SIG-M5 (cell line): ENCODE measurements around the gene KHK.

ENCODE experiments used
- DNase-seq: peaks from one replicate; lab custom pipeline; 2025; lab: John Stamatoyannopoulos, UW

Gene KHK

DNA sequence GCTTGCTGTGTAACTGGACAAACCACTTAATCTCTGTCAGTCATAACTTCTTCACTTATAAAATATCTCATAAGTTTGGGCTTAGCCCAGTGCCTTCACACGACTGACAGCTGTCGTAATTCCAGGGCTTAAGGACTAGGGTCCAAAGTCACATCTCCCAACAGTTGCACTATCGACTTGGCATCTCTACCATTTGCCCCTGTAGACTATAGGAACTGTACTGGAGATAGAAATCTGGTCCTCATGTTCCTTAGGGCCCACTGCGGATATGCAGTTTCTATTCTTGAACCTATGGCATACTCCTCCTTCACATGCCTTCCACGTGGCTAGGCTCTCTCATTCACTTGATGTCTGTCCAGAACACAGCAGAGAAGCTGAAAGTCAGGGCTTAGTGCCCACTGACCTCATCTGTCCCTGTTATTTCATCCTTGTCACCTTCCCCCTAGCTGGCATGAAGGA is 39.7 kb downstream of the KHK start:
- no peak for DNase-seq

DNA sequence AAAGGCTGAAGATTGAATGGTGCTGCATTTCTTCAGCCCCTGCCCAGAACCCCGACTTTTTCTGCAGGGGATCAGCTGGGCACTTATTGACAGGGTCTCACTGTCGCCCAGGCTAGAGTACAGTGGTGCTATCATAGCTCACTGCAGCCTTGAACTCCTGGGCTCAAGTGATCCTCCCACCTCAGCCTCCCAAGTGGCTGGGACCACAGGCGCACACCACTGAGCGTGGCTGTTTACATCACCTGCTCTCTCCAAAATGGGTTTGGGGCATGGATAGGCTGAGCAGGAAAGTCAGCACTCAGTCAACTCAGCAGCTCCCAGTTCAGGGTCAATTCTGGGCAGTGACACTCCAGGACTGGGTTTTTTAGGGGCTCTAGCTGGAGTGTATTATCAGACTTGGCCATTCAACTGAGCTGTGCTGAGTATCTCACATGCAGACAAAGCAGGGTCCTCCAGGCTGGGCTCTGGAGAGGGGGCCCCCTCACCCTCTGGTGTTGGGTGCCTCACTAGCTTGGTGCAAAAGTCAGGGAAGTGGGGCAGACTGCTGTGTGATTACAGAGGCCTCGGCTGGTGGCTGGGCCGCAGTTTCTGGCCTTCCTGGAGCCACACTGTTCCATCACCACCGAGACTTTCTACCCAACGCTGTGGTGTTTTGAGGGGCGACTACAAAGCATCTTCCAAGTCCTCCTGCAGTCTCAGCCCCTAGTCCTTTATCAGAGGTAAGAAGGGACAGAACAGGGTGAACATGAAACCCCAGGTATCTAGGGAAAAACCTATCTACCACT is 41.5 kb downstream of the KHK start:
- DNase-seq, result no peak

DNA sequence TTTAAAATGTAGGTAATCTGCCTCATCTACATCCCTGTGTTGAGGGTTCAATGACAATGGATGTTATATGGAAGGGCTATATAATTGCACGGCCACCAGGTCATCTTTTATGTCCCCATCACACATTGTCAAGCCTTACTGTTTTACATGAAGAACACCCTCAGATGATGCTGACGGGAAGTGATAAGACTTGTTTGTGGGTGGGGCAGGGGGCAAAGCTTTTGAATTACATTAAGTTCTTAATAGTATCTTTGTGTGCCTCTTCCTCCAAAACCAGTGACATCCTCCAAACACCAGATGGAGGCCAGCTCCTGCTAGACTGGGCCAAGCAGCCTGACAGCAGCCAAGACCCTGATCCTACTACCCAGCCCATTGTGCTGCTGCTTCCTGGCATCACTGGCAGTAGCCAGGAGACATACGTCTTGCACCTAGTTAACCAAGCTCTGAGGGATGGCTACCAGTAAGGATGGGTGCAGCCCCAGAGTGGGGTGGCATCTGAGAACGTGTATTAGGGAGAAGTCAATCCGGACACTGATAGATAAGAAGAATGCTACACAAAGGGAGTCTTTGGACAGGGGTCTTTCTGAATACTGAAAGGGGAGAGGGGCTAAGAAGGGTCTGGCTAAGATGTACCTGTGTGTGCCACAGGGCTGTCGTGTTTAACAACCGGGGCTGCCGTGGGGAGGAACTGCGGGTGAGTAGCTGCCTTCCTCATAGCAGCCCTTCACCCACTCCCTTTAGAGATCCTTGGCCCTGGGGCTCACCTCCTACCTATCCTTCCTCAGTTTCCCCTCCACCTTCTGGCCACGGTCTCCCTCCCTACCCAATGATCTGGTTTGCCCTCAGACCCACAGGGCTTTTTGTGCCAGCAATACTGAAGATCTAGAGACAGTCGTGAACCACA is 42.3 kb downstream of the KHK start:
- no peak for DNase-seq

DNA sequence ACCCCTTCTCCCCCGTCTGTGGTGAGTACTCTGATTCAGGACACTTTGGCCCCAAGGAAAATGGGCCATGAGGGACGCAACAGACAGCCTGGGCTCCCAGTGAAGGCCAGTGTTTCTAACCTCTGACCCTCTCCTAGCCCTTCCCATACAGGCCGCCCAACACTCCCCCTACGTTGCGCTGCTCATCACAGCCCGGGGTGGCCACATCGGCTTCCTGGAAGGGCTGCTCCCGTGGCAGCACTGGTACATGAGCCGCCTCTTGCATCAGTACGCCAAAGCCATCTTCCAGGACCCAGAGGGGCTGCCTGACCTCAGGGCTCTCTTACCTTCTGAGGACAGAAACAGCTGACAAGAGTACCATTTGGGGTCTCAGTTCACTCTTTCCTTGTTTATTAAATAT is 43.8 kb downstream of the KHK start:
- DNase-seq, result no peak

DNA sequence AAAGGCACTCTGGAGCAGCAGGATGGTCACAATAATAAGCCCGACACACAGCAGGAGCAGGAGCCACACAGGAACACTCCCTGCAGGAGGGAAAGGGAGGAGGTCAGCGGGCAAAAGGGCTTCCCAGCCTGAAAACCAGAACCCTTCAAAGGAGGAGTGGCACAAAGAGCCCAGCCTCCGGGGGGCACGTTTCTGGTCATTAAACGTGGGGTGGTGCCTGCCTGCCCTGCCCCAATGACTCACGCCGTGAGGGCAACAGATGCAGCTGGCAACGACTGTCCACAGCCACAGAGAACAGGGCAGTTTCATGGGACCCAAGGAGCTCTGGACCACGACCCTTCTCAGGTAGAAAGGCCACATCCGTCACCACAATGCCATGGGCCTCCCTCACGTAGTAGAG is 44.9 kb downstream of the KHK start:
- DNase-seq, result no peak

DNA sequence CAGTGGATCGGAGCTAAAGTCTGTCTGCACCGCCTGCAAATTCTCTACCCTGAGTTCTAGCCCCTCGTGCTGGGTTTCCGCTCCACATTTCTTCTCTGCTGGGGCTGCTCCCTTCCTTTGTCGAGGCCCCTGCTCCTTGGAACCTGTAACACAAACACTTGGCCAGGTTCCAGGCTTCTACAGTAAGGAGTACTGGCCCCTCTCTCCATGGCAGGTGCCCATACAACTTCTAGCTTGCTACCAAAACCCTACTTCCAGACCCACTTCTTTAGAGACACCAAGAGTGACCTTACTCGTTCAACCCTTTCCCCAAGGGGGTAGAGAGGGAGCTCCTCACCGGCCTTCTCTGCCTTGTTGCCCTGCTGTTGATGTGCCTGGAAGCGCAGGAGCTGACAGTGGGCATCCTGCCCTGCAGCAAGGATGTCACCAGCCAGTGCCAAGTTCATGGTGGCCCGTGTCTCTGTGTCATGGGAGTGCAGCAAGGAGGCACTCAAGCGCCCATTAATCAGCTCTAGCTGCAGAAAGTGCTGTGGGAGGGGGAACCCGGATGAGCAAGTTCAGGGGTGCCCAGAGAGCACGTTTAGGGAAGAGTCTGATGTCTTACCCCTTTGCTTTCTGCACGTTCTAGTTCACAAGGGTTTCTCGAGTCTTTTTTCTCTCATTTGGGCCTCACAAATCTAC is 46.8 kb downstream of the KHK start:
- DNase-seq, result no peak

DNA sequence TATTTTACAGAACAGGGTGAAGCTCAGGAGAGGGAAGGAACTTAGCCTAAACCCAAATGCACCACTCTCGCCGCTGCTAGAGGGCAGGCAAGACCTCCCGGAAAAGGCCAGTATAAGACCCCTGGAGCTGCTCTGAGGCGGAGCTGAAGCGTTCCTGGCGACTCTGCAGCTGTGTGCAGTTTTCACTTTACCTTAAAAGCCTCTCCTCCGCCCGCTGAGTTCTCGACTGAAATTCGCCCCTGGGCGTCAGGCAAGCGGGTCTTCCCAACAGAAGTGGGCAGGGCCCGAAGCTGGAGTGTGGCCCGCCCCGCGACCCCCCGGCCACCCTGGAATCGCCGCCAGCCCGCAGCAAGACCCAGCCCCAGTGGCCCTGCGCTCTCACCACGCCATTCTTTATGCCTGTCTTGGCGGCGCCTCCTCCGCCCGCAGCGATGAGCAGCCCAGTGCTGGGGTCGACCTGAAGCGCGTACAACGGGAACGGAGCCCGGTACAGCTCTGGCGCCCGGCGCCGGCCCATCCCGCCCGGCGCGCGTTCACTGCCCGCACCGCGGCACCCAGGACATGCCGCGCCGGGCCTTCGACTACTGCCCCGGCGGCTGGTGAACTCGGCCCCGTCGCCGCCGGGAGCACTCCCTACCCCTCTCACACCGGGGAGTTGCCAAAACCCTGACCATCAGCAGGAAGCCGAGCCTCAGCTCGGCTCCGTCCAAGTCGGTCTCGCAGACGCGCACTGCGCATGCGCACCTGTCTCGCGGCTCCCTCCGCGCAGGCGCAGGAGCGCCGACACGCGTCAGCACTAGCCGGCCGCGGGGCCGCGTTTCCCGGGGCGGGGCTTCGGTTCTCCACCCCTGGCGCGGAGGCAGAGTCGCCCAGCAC is 47.6 kb downstream of the KHK start, which contains the start of gene PREB:
Gene PREB, minus strand, starts transcription at position 732 of the 876 bp plus-strand sequence. Its CDS starts 215 bp downstream, at position 517.
- DNase-seq, result peak; percentile 30

DNA sequence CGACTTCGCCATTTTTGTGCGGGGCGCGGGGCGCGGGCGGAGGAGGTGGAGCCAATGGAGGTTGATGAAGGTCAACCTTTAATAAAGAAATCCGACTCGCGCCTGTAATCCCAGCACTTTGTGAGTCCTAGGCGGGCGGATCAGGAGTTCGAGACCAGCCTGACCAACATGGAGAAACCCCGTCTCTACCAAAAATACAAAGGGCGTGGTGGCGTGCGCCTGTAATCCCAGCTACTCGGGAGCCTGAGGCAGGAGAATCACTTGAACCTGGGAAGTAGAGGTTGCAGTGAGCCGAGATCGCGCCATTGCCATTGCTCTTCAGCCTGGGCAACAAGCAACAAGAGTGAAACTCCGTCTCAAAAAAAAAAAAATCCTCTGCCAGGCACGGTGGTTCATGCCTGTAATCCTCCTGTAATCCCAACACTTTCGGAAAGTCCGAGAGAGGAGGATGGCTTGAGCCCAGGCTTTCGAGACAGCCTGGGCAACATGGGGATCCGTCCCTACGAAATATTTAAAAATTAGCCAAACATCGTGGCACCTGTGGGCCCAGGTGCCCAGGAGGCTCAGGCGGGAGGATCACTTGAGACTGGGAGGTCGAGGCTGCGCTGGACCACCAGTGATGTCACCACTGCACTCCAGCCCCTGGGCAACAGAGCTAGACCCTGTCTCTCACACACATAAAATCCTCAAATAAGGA is 48.4 kb downstream of the KHK start:
- no peak for DNase-seq

DNA sequence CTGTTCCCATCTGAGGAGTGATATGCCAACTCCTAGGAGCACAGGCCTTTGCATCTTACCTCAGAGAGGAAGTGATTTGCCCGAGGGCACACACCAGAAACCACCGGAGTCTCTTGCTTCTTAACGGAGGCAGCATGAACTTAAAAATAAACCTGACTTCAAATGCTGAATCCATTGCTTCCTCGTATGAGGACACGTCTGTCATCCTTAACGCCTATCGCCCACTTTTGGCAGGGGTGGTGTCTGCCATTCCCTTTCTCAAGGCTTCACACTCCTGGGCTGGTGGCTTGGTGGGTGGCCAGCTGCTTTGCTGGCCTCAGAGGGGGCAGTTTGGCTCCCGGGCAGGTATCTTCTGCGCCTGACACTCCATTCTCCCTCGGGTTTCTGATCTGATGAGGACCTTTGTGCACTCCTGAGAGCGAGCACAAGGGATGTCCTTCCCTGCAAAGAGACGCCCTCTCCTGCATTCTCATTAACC is 48.9 kb downstream of the KHK start:
- DNase-seq, result no peak

DNA sequence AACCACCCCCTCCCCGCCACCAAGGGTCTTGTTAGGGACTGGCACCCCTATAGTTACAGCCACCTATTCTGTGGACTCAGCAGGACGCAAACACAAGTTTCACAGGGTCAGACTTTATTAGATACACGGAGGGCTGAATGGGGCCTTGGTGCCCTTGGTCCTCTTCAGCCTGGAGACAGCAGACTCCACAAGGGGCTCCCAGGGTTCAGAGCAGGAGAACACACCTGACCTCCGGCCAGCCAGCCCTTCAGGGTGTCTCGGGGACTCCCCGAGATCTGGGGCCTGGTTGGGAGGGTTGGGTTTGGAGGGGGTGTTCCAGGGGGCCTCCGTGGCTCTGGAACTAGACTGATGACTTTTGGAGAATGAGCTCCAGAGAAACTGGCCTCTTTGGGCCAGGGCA is 50.2 kb downstream of the KHK start:
- DNase-seq, result no peak

DNA sequence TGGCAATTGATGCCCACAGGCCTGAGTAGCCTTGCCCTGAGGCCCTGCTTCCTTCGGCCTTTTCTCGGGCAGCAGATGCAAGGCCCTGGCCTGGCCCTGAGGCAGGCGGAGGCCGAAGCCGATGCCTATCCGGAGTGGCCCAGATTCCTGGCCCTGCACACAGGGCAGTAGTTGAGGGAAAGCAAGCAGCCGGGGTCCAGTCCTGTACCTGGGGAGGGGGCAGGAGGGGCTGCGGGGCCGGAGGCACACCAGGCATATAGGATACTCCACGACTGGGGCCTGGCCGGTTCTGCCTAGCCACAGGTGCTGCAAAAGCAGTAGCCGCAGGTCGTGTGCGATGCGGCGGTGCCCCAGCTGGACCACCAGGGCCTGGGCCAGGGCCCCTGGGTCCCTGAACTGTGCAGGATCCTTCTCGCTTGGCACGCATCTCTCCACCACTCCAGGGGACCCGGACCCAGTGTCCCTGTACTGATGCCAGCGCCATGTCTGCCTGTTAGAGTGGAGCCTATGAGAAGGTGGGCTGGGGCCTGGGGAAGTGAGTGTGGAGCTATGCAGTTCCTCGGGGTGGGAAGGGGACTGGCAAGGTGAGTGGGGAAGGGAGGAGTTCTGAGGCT is 50.9 kb downstream of the KHK start:
- no peak for DNase-seq

DNA sequence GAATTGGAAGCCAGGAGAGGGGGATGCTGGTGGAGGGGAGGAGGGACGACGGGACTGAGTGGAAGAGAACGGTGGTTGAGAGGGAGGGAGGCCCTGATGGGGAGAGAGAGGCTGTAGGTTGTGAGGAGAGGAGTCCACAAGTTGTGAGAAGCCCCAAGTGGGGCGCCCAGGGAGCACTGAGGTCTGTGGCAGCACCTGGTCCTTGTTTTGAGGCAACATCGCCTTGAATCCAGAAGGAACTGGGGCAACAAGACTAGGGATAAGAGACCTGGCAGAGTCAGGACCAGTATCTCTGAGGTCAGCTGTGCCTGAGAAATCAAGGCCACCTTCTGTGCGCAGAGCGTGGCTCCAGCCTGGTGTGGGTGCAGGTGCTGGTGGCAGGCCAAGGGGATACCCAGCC is 51.5 kb downstream of the KHK start:
- DNase-seq, result no peak

DNA sequence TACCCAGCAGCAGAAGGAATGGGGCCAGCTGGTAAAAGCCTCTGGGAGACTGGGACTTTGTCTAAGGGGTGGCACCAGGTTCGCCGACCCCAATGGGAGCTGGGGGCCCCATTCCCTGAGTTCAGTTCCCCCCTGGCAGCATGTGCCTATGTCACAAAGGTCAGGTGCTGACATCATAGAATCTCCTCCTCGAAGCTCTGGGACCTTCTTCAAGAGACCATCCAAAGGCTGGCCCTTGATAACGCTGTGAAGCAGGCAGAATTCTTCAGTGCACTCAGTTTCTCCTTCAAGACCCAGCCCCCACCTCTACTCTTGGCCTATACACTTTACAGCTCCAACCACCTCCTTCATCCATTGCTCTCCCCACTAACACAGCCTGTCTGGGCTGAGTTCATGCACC is 52.7 kb downstream of the KHK start, which contains the start of gene PRR30:
Gene PRR30, minus strand, starts transcription at position 101 of the 400 bp plus-strand sequence. CDS start 1,081 bp downstream, outside the sequence.
- no peak for DNase-seq

DNA sequence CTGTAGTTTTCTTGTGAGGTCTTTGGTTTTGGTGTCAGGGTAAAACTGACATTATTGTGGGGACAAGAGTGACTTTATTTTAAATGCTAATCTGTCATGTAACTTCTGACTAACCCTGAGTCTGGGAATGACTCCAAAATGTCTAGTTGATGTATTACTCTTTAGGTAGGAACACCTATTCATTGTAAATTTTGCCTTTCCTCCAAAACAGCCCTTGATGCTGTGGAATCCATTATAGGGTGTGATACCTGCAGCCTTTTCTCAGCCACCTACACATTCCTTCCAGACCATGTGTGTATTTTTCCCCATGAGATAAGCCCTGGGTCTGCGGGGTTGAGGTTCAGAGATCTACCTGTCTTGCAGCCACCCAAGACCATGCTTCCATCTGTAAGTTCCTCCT is 56.7 kb downstream of the KHK start:
- DNase-seq, result no peak

DNA sequence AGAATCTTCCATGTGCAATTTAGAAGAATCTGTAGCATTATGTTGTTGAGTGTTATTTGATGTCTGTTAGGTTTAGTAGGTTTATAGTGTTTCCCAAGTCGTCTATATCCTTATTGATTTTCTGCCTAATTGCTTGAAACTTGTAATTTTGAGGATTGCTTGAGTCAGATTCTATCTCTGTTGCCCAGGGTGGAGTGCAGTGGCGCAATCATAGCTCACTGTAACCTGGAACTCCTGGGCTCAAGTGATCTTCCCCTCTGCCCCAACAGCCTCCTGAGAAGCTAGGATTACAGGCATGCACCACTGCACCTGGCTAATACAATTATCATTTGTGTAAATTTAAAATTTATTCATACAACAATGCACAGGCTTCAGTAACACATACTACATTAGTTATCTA is 59.1 kb downstream of the KHK start:
- no peak for DNase-seq

DNA sequence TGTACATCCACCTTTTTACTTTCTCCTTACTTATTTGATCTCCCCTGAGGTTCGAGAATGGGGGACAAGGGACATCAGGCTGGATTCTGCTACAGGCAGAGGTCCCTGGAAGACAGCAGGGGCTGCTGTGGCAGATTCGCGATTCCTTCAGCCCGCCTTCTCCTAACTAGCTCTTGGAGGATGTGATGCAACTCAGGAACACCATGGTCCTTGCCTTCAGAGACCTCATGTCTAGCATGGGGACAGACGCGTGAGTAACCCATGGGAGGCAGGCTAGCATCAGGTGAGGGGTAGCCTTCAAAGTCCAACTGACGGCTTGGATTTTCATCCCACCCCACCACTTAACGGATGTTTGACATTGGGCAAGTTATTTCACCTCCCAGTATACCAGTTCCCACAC is 61.4 kb downstream of the KHK start:
- no peak for DNase-seq

DNA sequence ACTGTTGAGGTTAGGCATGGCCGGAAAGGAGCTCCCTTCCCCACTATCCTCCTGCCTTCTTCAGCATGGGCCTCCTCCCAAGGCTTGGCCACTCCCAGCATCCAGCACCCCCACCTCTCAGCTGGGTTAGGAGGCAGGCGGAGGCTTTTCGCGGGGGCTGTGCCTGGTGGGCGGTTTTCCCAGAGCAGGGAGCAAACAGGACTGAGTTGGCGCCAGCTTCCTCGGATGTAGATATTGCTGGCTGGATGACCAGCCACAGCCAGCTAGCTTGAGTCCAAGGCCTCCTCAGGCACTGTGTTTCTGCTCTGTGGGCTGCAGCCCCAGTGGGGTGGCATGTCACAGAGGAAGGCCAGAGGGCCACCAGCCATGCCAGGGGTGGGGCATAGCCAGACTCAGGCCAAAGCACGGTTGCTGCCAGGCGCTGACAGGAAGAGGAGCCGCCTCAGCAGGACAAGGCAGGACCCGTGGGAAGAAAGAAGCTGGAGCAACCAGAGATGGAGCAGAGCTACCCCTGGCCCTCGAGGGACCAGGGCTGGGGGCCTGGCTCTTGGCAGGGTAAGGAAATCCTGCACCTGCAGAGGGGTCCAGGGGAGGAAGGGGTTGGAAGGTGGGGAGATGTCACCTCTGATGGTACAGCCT is 62.3 kb downstream of the KHK start, which contains the start of gene TCF23:
Gene TCF23, plus strand, starts transcription at position 204 of the 639 bp plus-strand sequence. Its CDS starts 130 bp downstream, at position 334.
- DNase-seq, result no peak

DNA sequence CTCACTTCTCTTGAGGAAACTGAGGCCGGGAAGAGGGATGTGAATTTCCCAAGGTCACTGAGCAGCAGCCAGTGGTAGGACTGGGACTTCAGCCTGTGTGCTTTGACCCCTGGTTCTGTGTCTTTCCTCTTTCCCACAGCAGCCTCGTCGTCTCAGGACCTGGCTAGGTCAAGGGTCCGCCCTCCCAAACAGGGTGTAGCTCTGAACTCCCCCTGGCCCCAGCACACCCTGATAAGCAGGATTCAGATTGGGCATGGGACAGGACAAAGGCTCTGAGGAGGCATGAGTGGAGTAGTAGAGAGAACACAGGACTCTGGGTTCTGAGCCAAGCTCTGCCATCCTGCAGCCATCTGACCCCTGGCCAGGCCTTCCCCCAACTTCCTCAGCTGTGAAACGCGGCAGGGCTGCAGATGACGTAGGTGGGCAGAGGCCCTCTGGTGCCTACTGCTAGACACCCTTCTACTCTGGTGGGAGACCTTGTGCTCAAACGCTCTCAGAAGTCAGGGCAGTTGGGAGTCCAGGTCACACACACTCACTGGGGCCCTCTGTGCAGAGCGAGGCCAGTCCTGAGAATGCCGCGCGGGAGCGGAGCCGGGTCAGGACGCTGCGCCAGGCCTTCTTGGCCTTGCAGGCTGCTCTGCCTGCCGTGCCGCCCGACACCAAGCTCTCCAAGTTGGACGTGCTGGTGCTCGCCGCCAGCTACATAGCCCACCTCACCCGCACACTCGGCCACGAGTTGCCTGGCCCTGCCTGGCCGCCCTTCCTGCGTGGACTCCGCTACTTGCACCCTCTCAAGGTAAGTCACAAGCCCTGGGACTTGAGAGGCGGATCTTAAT is 63.2 kb downstream of the KHK start:
- no peak for DNase-seq
